Neuronal stem cell (in vitro differentiated cells): ENCODE data around the gene TMEM98.
"Not testable (repeated sequence)": the region's sequence is repeated elsewhere in the genome, so short reads cannot be mapped to it uniquely, and the experiment has no call there.

Experiments used
- DNase-seq: peaks from one replicate; pipeline ENCODE4 v3.0.0-alpha.2; 2013; ENCODE audit warnings: low spot score
- H2AFZ ChIP-seq: one replicate; pipeline ENCODE4 v1.6.1; 2013; ENCODE audit warnings: mild to moderate bottlenecking, low read length, inconsistent platforms
- H2AK5ac ChIP-seq: 2 replicates; pipeline ENCODE4 v1.6.1; 2013; ENCODE audit warnings: low read depth, mild to moderate bottlenecking, inconsistent platforms, low read length, moderate library complexity, mixed read lengths
- H2BK120ac ChIP-seq: 2 replicates; pipeline ENCODE4 v1.6.1; 2013; ENCODE audit warnings: low read depth, mild to moderate bottlenecking, inconsistent platforms, low read length, moderate library complexity, mixed read lengths
- H2BK12ac ChIP-seq: one replicate; pipeline ENCODE4 v1.6.1; 2013; ENCODE audit warnings: low read length, inconsistent platforms
- H2BK15ac ChIP-seq: 2 replicates; pipeline ENCODE4 v1.6.1; 2013; ENCODE audit warnings: mild to moderate bottlenecking, low read length, inconsistent platforms, mixed read lengths
- H2BK5ac ChIP-seq: one replicate; pipeline ENCODE4 v1.6.1; 2013; ENCODE audit warnings: inconsistent platforms, mild to moderate bottlenecking, low read length, moderate library complexity
- H3K14ac ChIP-seq: one replicate; pipeline ENCODE4 v1.6.1; 2013; ENCODE audit warnings: low read length, inconsistent platforms
- H3K18ac ChIP-seq: 2 replicates; pipeline ENCODE4 v1.6.1; 2013; ENCODE audit warnings: low read length, inconsistent platforms
- H3K23ac ChIP-seq: 2 replicates; pipeline ENCODE4 v1.6.1; 2013; ENCODE audit warnings: low read depth, mild to moderate bottlenecking, mixed read lengths, low read length, inconsistent platforms; ENCODE audit not compliant: poor library complexity
- H3K27ac ChIP-seq: replicated peaks from 3 replicates; pipeline ENCODE4 v1.5.1; 2013; ENCODE audit warnings: low read length, inconsistent platforms
- H3K27me3 ChIP-seq, 3 experiments: 2 replicates each; pipeline ENCODE4 v1.6.1; 2013; ENCODE audit warnings: low read length in 3 of 3, mild to moderate bottlenecking in 2 of 3, inconsistent platforms in 1 of 3, low read depth in 1 of 3, mixed read lengths in 1 of 3, moderate library complexity in 1 of 3; ENCODE audit not compliant: control insufficient read depth in 3 of 3, insufficient read depth in 3 of 3
- H3K36me3 ChIP-seq, 2 donors: replicated peaks in 1 of 2; 2 replicates each; pipeline ENCODE4 v1.6.1; 2013; ENCODE audit warnings: low read length in 2 of 2; ENCODE audit not compliant: control insufficient read depth in 2 of 2, insufficient read depth in 2 of 2
- H3K4ac ChIP-seq: 2 replicates; pipeline ENCODE4 v1.6.1; 2013; ENCODE audit warnings: inconsistent platforms, mild to moderate bottlenecking, low read length, moderate library complexity
- H3K4me1 ChIP-seq, 2 donors: 1 replicate in 1 of 2; 2 replicates in 1 of 2; pipeline ENCODE4 v1.6.1; 2013; ENCODE audit warnings: low read length in 2 of 2, low read depth in 1 of 2; ENCODE audit not compliant: control insufficient read depth in 2 of 2, insufficient read depth in 1 of 2
- H3K4me2 ChIP-seq: one replicate; pipeline ENCODE4 v1.6.1; 2013; ENCODE audit warnings: mild to moderate bottlenecking, low read length, inconsistent platforms; ENCODE audit not compliant: insufficient read depth, poor library complexity, severe bottlenecking
- H3K4me3 ChIP-seq, 2 donors: 2 replicates each; pipeline ENCODE4 v1.5.1; 2013; ENCODE audit warnings: low read length in 2 of 2, mild to moderate bottlenecking in 2 of 2, inconsistent platforms in 1 of 2, moderate library complexity in 1 of 2
- H3K79me1 ChIP-seq: one replicate; pipeline ENCODE4 v1.6.1; 2013; ENCODE audit warnings: low read depth, mild to moderate bottlenecking, inconsistent platforms, low read length, moderate library complexity
- H3K9ac ChIP-seq: one replicate; pipeline ENCODE4 v1.6.1; 2013; ENCODE audit warnings: mild to moderate bottlenecking, low read depth, low read length, inconsistent platforms; ENCODE audit not compliant: poor library complexity
- H3K9me3 ChIP-seq, 2 donors: replicated peaks in 1 of 2; 2 replicates each; pipeline versions ENCODE3 to v1.6.1; 2013; ENCODE audit warnings: low read length in 2 of 2, mild to moderate bottlenecking in 2 of 2, inconsistent platforms in 1 of 2, low read depth in 1 of 2, mixed read lengths in 1 of 2, moderate library complexity in 1 of 2; ENCODE audit not compliant: control insufficient read depth in 2 of 2, insufficient read depth in 1 of 2
- H4K8ac ChIP-seq: one replicate; pipeline ENCODE4 v1.6.1; 2013; ENCODE audit warnings: low read depth, mild to moderate bottlenecking, inconsistent platforms, low read length, moderate library complexity
- H4K91ac ChIP-seq: one replicate; pipeline ENCODE4 v1.6.1; 2013; ENCODE audit warnings: low read length, low read depth, mild to moderate bottlenecking, inconsistent platforms; ENCODE audit not compliant: poor library complexity
- WGBS, 2 donors: extraction: QIAGEN DNeasy Blood & Tissue Kit; methylation state at CpG; one replicate each; pipeline ENCODE4 v1.1.7; 2013; ENCODE audit warnings: missing lambda C conversion rate in 2 of 2, mixed read lengths in 1 of 2; ENCODE audit not compliant: insufficient read length in 2 of 2, insufficient replicate concordance in 1 of 2; ENCODE audit errors: extremely low coverage in 2 of 2; 5-methylcytosine and 5-hydroxymethylcytosine counted together

Gene TMEM98

DNA sequence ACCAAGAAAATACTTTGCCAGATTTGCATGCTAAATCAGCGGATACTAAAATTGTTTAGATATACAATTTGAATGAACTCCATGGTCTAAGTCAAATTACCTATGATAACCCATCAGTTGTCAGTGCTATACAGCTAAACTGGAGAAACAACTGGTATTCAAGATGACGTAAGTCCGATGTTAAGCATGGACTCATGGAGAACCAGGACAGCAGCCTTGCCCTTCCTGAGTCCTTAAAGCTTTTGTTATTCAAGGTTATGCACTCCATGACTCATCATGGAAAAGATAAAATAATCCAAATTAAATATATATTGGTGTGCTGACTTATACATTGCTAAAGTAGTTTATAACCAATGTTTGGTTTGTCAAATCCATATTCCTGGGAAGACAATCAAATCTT is 4.0 kb upstream of the TMEM98 start:
- H2BK12ac ChIP-seq, H2BK15ac ChIP-seq, H3K14ac ChIP-seq, H3K9ac ChIP-seq, DNase-seq, H3K4me1 ChIP-seq, H3K23ac ChIP-seq, H2BK120ac ChIP-seq, H3K79me1 ChIP-seq, H3K36me3 ChIP-seq, H3K18ac ChIP-seq, H2AFZ ChIP-seq, H4K91ac ChIP-seq, H3K27me3 ChIP-seq, H3K4ac ChIP-seq, H3K4me3 ChIP-seq, H4K8ac ChIP-seq, H2BK5ac ChIP-seq, H3K27ac ChIP-seq, H3K9me3 ChIP-seq, H3K4me2 ChIP-seq, H2AK5ac ChIP-seq: not testable (repeated sequence)
- WGBS, 2 donors = no CpG with 5 or more reads among the region's 3 CpGs

GRCh38 chr17:32926183-32926582 is 1.8 kb upstream of the TMEM98 start:
- H4K8ac ChIP-seq = no peak overlapping the region
- no peak overlapping the region for H3K4me3 ChIP-seq
- no peak overlapping the region for H3K4me2 ChIP-seq
- H3K36me3 ChIP-seq = peaks cover 1 to 14% of the 10 kb centered on the region in 2 donors
- no peak overlapping the region for H3K23ac ChIP-seq
- H2AFZ ChIP-seq = no peak overlapping the region
- peaks cover 14 to 15% of the 10 kb centered on the region in 2 donors for H3K4me1 ChIP-seq
- H3K79me1 ChIP-seq = no peaks in the 10 kb centered on the region
- no peak overlapping the region for H4K91ac ChIP-seq
- no peak overlapping the region for H2BK120ac ChIP-seq
- DNase-seq = no peak
- H3K9ac ChIP-seq = no peak overlapping the region
- no peak overlapping the region for H3K18ac ChIP-seq
- H2BK5ac ChIP-seq = no peak overlapping the region
- H3K14ac ChIP-seq = no peak overlapping the region
- no peaks in the 10 kb centered on the region for H3K27me3 ChIP-seq
- H2BK12ac ChIP-seq = no peak overlapping the region
- no peak overlapping the region for H3K27ac ChIP-seq
- no peak overlapping the region for H2BK15ac ChIP-seq
- WGBS, 2 donors = no CpG with 5 or more reads among the region's 5 CpGs
- H3K9me3 ChIP-seq = no peaks in the 10 kb centered on the region
- no peak overlapping the region for H3K4ac ChIP-seq
- H2AK5ac ChIP-seq = no peak overlapping the region

DNA sequence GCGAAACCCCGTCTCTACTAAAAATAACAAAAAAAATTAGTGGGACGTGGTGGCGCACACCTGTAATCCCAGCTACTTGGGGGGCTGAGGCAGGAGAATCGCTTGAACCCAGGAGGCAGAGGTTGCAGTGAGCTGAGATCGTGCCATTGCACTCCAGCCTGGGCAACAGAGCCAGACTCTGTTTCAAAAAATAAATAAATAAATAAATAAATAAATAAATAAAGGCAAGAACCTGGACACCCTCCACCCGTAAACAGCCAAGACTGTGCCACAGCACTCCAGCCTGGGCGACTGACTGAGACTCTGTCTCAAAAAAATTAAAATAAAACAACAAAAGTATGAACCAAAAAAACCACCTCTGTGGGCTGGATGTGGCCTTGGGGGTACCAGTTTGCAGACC is 1.2 kb upstream of the TMEM98 start:
- peak overlapping the region; percentile 1 for H2BK15ac ChIP-seq
- H3K23ac ChIP-seq, H3K4ac ChIP-seq, H3K27ac ChIP-seq, H3K4me2 ChIP-seq, H4K8ac ChIP-seq, H3K79me1 ChIP-seq, DNase-seq, H3K27me3 ChIP-seq, H4K91ac ChIP-seq, H2BK120ac ChIP-seq, H3K9ac ChIP-seq, H3K9me3 ChIP-seq, H2BK5ac ChIP-seq, H3K14ac ChIP-seq: not testable (repeated sequence)
- H3K36me3 ChIP-seq = peaks cover 7 to 20% of the 10 kb centered on the region in 2 donors
- H3K18ac ChIP-seq = peak overlapping the region; percentile 38
- peak overlapping the region; percentile 77 for H2BK12ac ChIP-seq
- peak overlapping the region; percentile 99 for H2AFZ ChIP-seq
- WGBS, 2 donors = no CpG with 5 or more reads among the region's 8 CpGs
- H2AK5ac ChIP-seq = peak overlapping the region; percentile 20
- peak overlapping the region in 1 of 2 donors; percentile 67 for H3K4me3 ChIP-seq
- peaks cover 14 to 15% of the 10 kb centered on the region in 2 donors for H3K4me1 ChIP-seq

DNA sequence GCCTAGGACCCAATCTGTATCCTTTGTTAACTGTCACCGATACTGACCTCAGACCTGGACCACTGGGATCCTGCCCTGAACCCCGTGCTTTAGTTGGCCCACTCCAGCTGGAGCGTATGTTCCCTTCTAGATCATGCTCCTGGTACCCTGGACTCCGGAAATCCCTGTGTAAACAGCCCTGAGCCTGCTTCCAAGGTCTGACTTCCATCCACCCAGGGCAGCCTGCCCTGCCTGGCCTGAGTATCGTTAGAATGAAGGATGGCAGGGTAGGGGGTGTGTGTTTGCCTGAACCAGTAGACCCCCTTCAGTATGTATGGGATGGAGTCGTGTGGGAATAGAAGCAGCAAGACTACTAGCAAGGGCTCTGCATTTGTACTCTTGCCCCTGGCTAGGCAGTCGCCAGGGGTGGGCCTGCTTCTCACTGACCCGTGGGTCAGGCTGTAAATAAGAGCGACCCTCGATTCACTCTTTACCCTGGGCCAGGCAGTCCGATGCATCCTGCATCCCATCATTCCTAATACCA is 691 bp upstream of the TMEM98 start:
- H2BK15ac ChIP-seq = peak overlapping the region; percentile 1
- no CpG with 5 or more reads among the region's 11 CpGs for WGBS, 2 donors
- H2BK12ac ChIP-seq = peak overlapping the region; percentile 77

More for the DNA sequence above, 691 bp upstream of the TMEM98 start:
- H3K4me1 ChIP-seq = peaks cover 14 to 15% of the 10 kb centered on the region in 2 donors
- H3K9ac ChIP-seq = peak overlapping the region; percentile 83
- H4K91ac ChIP-seq = no peak overlapping the region
- peak overlapping the region; percentile 99 for H2AFZ ChIP-seq
- H3K79me1 ChIP-seq = no peaks in the 10 kb centered on the region
- H3K36me3 ChIP-seq = peaks cover 7 to 23% of the 10 kb centered on the region in 2 donors
- DNase-seq = no peak
- H4K8ac ChIP-seq = peak overlapping the region; percentile 1
- no peak overlapping the region for H3K4ac ChIP-seq
- H2BK5ac ChIP-seq = peak overlapping the region; percentile 35
- H3K18ac ChIP-seq = peak overlapping the region; percentile 91
- H2AK5ac ChIP-seq = peak overlapping the region; percentile 20
- peak overlapping the region; percentile 54 for H3K27ac ChIP-seq
- peak overlapping the region; percentile 2 for H2BK120ac ChIP-seq
- no peaks in the 10 kb centered on the region for H3K27me3 ChIP-seq
- H3K14ac ChIP-seq = no peak overlapping the region
- no peaks in the 10 kb centered on the region for H3K9me3 ChIP-seq
- peak overlapping the region; percentile 67 to 90 for H3K4me3 ChIP-seq
- H3K23ac ChIP-seq = peak overlapping the region; percentile 29
- peak overlapping the region; percentile 46 for H3K4me2 ChIP-seq
